ENCODE data around the gene SORCS1. TPM values are rescaled to one million over a fixed set of nuclear protein-coding genes. Genes with fewer than 3 reads are reported as not detected.

Gene SORCS1
- total and polyA plus RNA-seq, 2 of the 13 experiments (the other 11 are each of a cell fraction or from before 2014, with no cell fraction given), result not detected

GRCh38 chr10:106547047-106547635 is 617.4 kb downstream of the SORCS1 start (continued):
- TF ChIP-seq ZBTB49 (CRISPR knock-in tag; IDR thresholded peaks at IDR 0.05; ENCODE audit: borderline replicate concordance), result no peak

- BruUV-seq (replicated peaks), result no TSS peak
- Histone ChIP-seq H3K79me2 (ENCODE audit: insufficient read depth, low read length) (no peaks in the 10 kb centered on the region), H3K27me3 (ENCODE audit: control insufficient read depth in 1 of 2, insufficient read depth in 2 of 2, low read length in 2 of 2) (no peaks in the 10 kb centered on the region), H2AFZ (ENCODE audit: low read length) (no peak overlapping the region), H3K27ac (ENCODE audit: extremely low read length, insufficient read depth, low read length) (no peak overlapping the region), H3K9me3 (ENCODE audit: low read length) (peaks cover 6% of the 10 kb centered on the region), H3K4me3 (replicated peaks in 1 of 3; ENCODE audit: insufficient read depth in 1 of 3, low read depth in 2 of 3, low read length in 3 of 3) (no peak overlapping the region), H4K20me1 (ENCODE audit: insufficient read depth, low read length) (no peaks in the 10 kb centered on the region), H3K36me3 (replicated peaks in 1 of 2; ENCODE audit: control insufficient read depth in 1 of 2, insufficient read depth in 2 of 2, low read length in 2 of 2) (no peaks in the 10 kb centered on the region), H3K4me1 (ENCODE audit: insufficient read depth, low read length) (no peaks in the 10 kb centered on the region), H3K9ac (ENCODE audit: insufficient read depth, low read depth, low read length) (no peak overlapping the region), H3K4me2 (ENCODE audit: low read depth, low read length) (no peak overlapping the region)
- ChIA-PET POLR2A (no interaction called here), CTCF (ENCODE audit: low intra/inter-chr PET ratio, low total read pairs) (no interaction called here)
- 15% methylated on average over 3 of the region's 3 CpGs for WGBS (ENCODE audit: low lambda C conversion rate)
- in situ Hi-C loops (cut with HindIII; ENCODE audit: extremely low pct_ligation_motif_present, low pct_unique_long_range_greater_than_20kb) (no loop called here), intact Hi-C loops (cut with micrococcal nuclease; ENCODE audit: unreplicated experiment) (no loop called here)
- TF ChIP-seq ZNF407 (CRISPR knock-in tag; IDR thresholded peaks at IDR 0.05; ENCODE audit: not compliant biosample characterization) (no peak), ZFP37 (CRISPR knock-in tag; IDR thresholded peaks at IDR 0.05; ENCODE audit: borderline replicate concordance) (no peak), TMF1 (CRISPR knock-in tag; IDR thresholded peaks at IDR 0.05; ENCODE audit: low read depth) (no peak), MYNN (CRISPR knock-in tag; IDR thresholded peaks at IDR 0.05; ENCODE audit: low read depth) (no peak), ZNF747 (CRISPR knock-in tag; IDR thresholded peaks at IDR 0.05; ENCODE audit: borderline replicate concordance) (no peak), GZF1 (CRISPR knock-in tag; IDR thresholded peaks at IDR 0.05) (no peak)
- DNase-seq (ENCODE audit: low spot score), result no peak
- FAIRE-seq, result no peak
- ATAC-seq, result no peak
Observed at GRCh38 chr10:106542461-106542860, 622.0 kb downstream of the SORCS1 start.

All from HepG2 (cell line).